ENCODE results near the gene IGLL1. TPM values are rescaled to one million over a fixed set of nuclear protein-coding genes. Genes with fewer than 3 reads are reported as not detected.

The IGLL1 gene
- total RNA-seq, 2 donors from 2014 or later: not detected

Other genes starting within 250 kb of the IGLL1 start
- 1 to 10 TPM in 1 of 2 donors, under 1 TPM in 1; 0.42 to 2.5 TPM for gene DRICH1, start 52.0 kb upstream of the IGLL1 start, total RNA-seq
- 10 to 100 TPM; 16.0 to 20.2 TPM for gene RGL4, start 110.7 kb upstream of the IGLL1 start, total RNA-seq
- gene ZNF70, start 170.8 kb upstream of the IGLL1 start, total RNA-seq: 1 to 10 TPM; 1.8 to 1.9 TPM
- gene VPREB3, start 174.1 kb upstream of the IGLL1 start, total RNA-seq: 1 to 10 TPM in 1 of 2 donors, not detected in 1; 4.4 TPM
- under 1 TPM; 0.30 to 0.81 TPM for gene C22orf15, start 182.7 kb upstream of the IGLL1 start, total RNA-seq
- 10 to 100 TPM; 31.6 to 44.0 TPM for gene CHCHD10, start 187.7 kb upstream of the IGLL1 start, total RNA-seq
- gene MMP11, start 192.6 kb upstream of the IGLL1 start, total RNA-seq: 1 to 10 TPM in 1 of 2 donors, under 1 TPM in 1; 0.76 to 1.2 TPM
- gene SMARCB1, start 206.7 kb upstream of the IGLL1 start, total RNA-seq: 10 to 100 TPM; 45.0 to 53.6 TPM

Measured in T-helper 17 cell (primary cell).